Effector CD4-positive, alpha-beta T cell (primary cell): ENCODE measurements around the gene ARRDC2.

ENCODE experiments used
- DNase-seq: peaks from one replicate; pipeline ENCODE4 v3.0.0-alpha.2; 2020

ARRDC2 gene

DNA sequence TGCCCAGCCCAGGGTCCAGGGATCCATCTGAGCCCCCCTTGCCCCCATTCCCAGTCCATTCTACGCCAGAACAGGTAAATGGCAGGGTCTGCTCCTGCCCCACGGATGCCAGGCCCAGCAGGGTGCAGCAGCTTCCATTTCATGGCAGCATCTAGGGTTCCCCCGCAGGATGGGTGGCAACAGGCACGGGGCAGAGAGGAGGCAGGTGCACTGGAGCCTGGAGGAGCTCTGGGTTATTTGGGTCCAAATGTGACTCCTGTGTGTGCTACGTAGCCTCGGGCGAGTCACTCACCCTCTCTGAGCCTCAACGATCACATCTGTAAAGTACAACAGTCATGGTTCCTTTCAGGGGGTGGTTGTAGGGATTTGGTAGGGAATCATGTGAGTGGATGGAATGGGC is 51.3 kb downstream of the ARRDC2 start:
- DNase-seq = no peak

- no peak for DNase-seq
These were observed 51.9 kb downstream of the ARRDC2 start for GRCh38 chr19:18059902-18060301.

- no peak for DNase-seq
These were observed 52.5 kb downstream of the ARRDC2 start for GRCh38 chr19:18060472-18060871.

DNA sequence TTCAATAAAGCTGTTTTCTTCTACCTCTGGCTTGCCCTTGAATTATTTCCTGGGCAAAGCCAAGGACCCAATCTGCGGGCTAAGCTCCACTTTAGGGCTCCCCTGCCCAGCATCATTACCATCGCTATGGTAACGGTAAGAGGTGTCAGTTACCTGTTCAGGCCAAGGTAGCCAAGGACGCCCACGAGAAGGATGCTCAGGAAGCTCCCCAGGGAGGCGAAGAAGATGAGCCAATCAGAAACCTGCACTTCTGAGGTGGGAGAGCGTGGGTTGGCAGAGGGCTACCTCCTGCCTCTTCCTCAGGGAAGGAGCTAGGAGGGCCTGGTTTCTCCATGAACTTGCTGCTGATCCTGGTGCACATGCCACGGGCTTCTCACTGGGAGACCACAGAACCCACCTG is 54.1 kb downstream of the ARRDC2 start:
- DNase-seq = no peak

DNA sequence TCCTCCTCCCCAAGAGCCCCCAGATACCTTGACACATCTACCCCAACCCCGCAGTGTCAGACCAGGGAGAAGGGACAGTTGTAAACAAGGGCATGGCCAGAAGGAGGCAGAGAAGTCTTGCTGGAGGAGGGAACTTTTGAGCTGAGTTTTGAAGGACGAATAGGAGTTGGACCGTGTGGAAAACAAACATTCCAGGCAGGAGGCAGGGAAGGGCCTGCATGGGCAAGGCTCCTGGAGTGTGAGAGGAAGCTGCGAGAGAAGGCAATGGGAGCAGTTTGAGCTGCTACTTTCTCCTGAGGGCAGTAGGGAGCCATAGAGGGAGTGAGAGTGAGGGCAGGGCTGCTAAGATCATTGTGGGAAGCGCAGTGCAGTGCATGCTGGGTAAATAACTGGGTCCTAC is 55.5 kb downstream of the ARRDC2 start:
- DNase-seq = no peak
